Measurements from ENCODE around the gene AP5Z1. TPM values are rescaled to one million over a fixed set of nuclear protein-coding genes. Genes with fewer than 3 reads are reported as not detected.

Gene AP5Z1
- total RNA-seq, 1 experiment from 2014 or later = 38.3 TPM

GRCh38 chr7:4775848-4776623, 613 bp downstream of the AP5Z1 start:
- H3K56ac ChIP-seq (ENCODE audit: insufficient read length, low read depth, low read length) = no peak overlapping the region
- no peak overlapping the region for H3K4ac ChIP-seq (ENCODE audit: low read depth, low read length)
- no peak overlapping the region for H3T11ph ChIP-seq (ENCODE audit: low read length)
- peak overlapping the region; percentile 67 for H3K9ac ChIP-seq (ENCODE audit: extremely low read depth, insufficient read length, low read length)
- peaks cover 12 to 15% of the 10 kb centered on the region in 2 experiments for H3K4me1 Mint-ChIP-seq
- no peaks in the 10 kb centered on the region; the same call in 1 of the 2 replicates for H3K79me2 ChIP-seq (ENCODE audit: insufficient read depth, low read length)
- no peaks in the 10 kb centered on the region for H3K4me1 ChIP-seq (ENCODE audit: insufficient read depth, low read length)
- H3K18ac ChIP-seq (ENCODE audit: insufficient read length, low read depth, low read length) = no peak overlapping the region
- peaks cover 0 to 21% (median 0%) of the 10 kb centered on the region in 3 experiments; a peak in 3 of 7 replicates for H3K36me3 Mint-ChIP-seq (ENCODE audit: insufficient read depth in 1 of 3, low read depth in 3 of 3)
- no CpG with 5 or more reads among the region's 32 CpGs for WGBS (ENCODE audit: extremely low coverage, insufficient read length, low lambda C conversion rate)
- no peak overlapping the region for H4K91ac ChIP-seq (ENCODE audit: insufficient read length, low read depth, low read length)
- H2BK15ac ChIP-seq (ENCODE audit: low read depth, low read length) = no peak overlapping the region
- no peak overlapping the region for H2BK5ac ChIP-seq (ENCODE audit: insufficient read length, low read length)
- H3K27ac Mint-ChIP-seq = peak overlapping the region; percentile 90 to 97 (median 94); a peak in 6 of 7 replicates
- no peak overlapping the region for H4K8ac ChIP-seq (replicated peaks; ENCODE audit: insufficient read length, low read depth, low read length)
- peaks cover 3% of the 10 kb centered on the region; the same call in 1 of the 2 replicates for H3K27me3 Mint-ChIP-seq (ENCODE audit: low read depth)
- H2BK20ac ChIP-seq (ENCODE audit: low read depth, low read length, poor library complexity, severe bottlenecking) = no peak overlapping the region
- no peaks in the 10 kb centered on the region for H3K9me3 Mint-ChIP-seq
- no peak overlapping the region for H3K23ac ChIP-seq (ENCODE audit: insufficient read length, low read depth, low read length)
- H3K79me1 ChIP-seq (ENCODE audit: insufficient read depth, low read depth, low read length, poor library complexity, severe bottlenecking) = peaks cover 3% of the 10 kb centered on the region
- H3K4me3 Mint-ChIP-seq = peak overlapping the region; percentile 97 to 99
- H3K27me3 ChIP-seq (ENCODE audit: insufficient read depth, low read length) = no peaks in the 10 kb centered on the region
- no peak overlapping the region for H3K27ac ChIP-seq (ENCODE audit: insufficient read length, low read depth, low read length)
- H3K14ac ChIP-seq (ENCODE audit: insufficient read depth, low read length) = peak overlapping the region; percentile 44
- H2AFZ ChIP-seq (ENCODE audit: low read length) = no peak overlapping the region
- H2AK5ac ChIP-seq (ENCODE audit: insufficient read length, low read length) = no peak overlapping the region
- H3K23me2 ChIP-seq (ENCODE audit: insufficient read length, low read depth, low read length, poor library complexity, severe bottlenecking) = peaks cover 15% of the 10 kb centered on the region
- no peak overlapping the region for H2BK120ac ChIP-seq (ENCODE audit: low read depth, low read length, poor library complexity, severe bottlenecking)
- no peak for DNase-seq
- H4K20me1 ChIP-seq (ENCODE audit: control insufficient read depth, insufficient read depth, insufficient read length) = no peaks in the 10 kb centered on the region
- no peak overlapping the region for H4K5ac ChIP-seq (ENCODE audit: insufficient read length, low read depth, low read length)
- no peak overlapping the region for H2BK12ac ChIP-seq (ENCODE audit: insufficient read length, low read depth, low read length)
- TF ChIP-seq, protein P1, sequence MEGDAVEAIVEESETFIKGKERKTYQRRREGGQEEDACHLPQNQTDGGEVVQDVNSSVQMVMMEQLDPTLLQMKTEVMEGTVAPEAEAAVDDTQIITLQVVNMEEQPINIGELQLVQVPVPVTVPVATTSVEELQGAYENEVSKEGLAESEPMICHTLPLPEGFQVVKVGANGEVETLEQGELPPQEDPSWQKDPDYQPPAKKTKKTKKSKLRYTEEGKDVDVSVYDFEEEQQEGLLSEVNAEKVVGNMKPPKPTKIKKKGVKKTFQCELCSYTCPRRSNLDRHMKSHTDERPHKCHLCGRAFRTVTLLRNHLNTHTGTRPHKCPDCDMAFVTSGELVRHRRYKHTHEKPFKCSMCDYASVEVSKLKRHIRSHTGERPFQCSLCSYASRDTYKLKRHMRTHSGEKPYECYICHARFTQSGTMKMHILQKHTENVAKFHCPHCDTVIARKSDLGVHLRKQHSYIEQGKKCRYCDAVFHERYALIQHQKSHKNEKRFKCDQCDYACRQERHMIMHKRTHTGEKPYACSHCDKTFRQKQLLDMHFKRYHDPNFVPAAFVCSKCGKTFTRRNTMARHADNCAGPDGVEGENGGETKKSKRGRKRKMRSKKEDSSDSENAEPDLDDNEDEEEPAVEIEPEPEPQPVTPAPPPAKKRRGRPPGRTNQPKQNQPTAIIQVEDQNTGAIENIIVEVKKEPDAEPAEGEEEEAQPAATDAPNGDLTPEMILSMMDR (conservative IDR thresholded peaks at IDR 0.05) = no peak
- H3K9me3 ChIP-seq (ENCODE audit: control insufficient read depth, low read depth, low read length) = no peaks in the 10 kb centered on the region
- peak overlapping the region; percentile 66 for H3K4me2 ChIP-seq (ENCODE audit: insufficient read depth, insufficient read length, low read length)

Data from H9 (cell line).